GM12878 (cell line): ENCODE results near the gene CEP135. TPM values are rescaled to one million over a fixed set of nuclear protein-coding genes. Genes with fewer than 3 reads are reported as not detected.

ENCODE experiments used
- ATAC-seq: fragments of 200-7000 bp; cut with Tn5 transposase; 3 replicates; pipeline ENCODE4 v1.9.1; 2020; ENCODE audit warnings: mild to moderate bottlenecking, moderate library complexity
- BruUV-seq: library from RNA; stranded (reverse); fragments of 400-500 nt; replicated peaks from 2 replicates; lab custom pipeline; 2021; lab: Mats Ljungman, UMichigan
- CTCF ChIA-PET: fragments of 300-600 bp; sonication (Branson Sonifier 250); formaldehyde crosslinking; extraction: SDS; loops from one replicate; lab custom pipeline; 2021; ENCODE audit warnings: inconsistent platforms; lab: Yijun Ruan, JAX
- POLR2A ChIA-PET: fragments of 350-600 bp; formaldehyde crosslinking; extraction: SDS; loops from one replicate; lab custom pipeline; 2021; ENCODE audit warnings: inconsistent platforms; lab: Charles Lee
- RAD21 ChIA-PET: fragments of 300-600 bp; sonication (Branson Sonifier 250); formaldehyde crosslinking; loops from one replicate; lab custom pipeline; 2023; ENCODE audit warnings: antibody characterized with exemption; ENCODE audit not compliant: unreplicated experiment; lab: Charles Lee
- SMC1A ChIA-PET: fragments of 300-600 bp; sonication (Branson Sonifier 250); formaldehyde crosslinking; loops from one replicate; lab custom pipeline; 2023; ENCODE audit not compliant: unreplicated experiment, uncharacterized antibody; lab: Charles Lee
- DNase-seq: peaks from one replicate; pipeline ENCODE4 v3.0.0-alpha.2; 2011; ENCODE audit warnings: low read depth, low spot score
- FAIRE-seq: peaks from 3 replicates; lab custom pipeline; 2011; peaks lifted over from hg19 to GRCh38; lab: Jason Lieb, UNC
- H2AFZ ChIP-seq: 2 replicates; pipeline ENCODE4 v1.6.0; 2011; ENCODE audit warnings: low read depth, low read length, control low read depth; ENCODE audit not compliant: control insufficient read depth
- H3K27ac ChIP-seq: 2 replicates; pipeline ENCODE4 v1.5.1; 2011; ENCODE audit warnings: control low read depth; ENCODE audit not compliant: control insufficient read depth, insufficient read depth
- H3K27me3 ChIP-seq, 2 experiments: replicated peaks in 1 of 2; 2 replicates each; pipeline versions ENCODE4 v1.6.0 to v1.6.1; 2011; ENCODE audit warnings: low read length in 1 of 2; ENCODE audit not compliant: control insufficient read depth in 2 of 2, insufficient read depth in 2 of 2
- H3K36me3 ChIP-seq, 2 experiments: 2 replicates each; pipeline ENCODE4 v1.5.1; 2011; ENCODE audit warnings: low read length in 1 of 2; ENCODE audit not compliant: control insufficient read depth in 2 of 2, insufficient read depth in 2 of 2
- H3K4me1 ChIP-seq: 2 replicates; pipeline ENCODE4 v1.6.1; 2011; ENCODE audit warnings: mild to moderate bottlenecking, low read length, moderate library complexity, mixed read lengths; ENCODE audit not compliant: control insufficient read depth, insufficient read depth
- H3K4me2 ChIP-seq: 2 replicates; pipeline ENCODE4 v1.6.0; 2011; ENCODE audit warnings: control low read depth; ENCODE audit not compliant: control insufficient read depth, insufficient read depth
- H3K4me3 ChIP-seq: fragments of 200-600 bp; sonication (generic); 2 replicates; pipeline ENCODE4 v1.5.1; 2016
- H3K79me2 ChIP-seq: 2 replicates; pipeline ENCODE4 v1.6.0; 2011; ENCODE audit warnings: low read length; ENCODE audit not compliant: control insufficient read depth, insufficient read depth
- H3K9ac ChIP-seq: 2 replicates; pipeline ENCODE4 v1.8.0; 2011; ENCODE audit warnings: low read length, control low read depth, mixed read lengths; ENCODE audit not compliant: control insufficient read depth, insufficient read depth
- H3K9me3 ChIP-seq: replicated peaks from 3 replicates; pipeline ENCODE4 v1.5.1; 2011; ENCODE audit warnings: mild to moderate bottlenecking, low read length; ENCODE audit not compliant: control insufficient read depth, insufficient read depth
- H4K20me1 ChIP-seq: 2 replicates; pipeline ENCODE4 v1.6.0; 2011; ENCODE audit not compliant: control insufficient read depth, insufficient read depth
- ATF7 ChIP-seq: fragments of 450-650 bp; IDR thresholded peaks from 2 replicates; pipeline ENCODE4 v1.6.1; 2016; ENCODE audit warnings: low read depth, mild to moderate bottlenecking
- BCL11A ChIP-seq: IDR thresholded peaks from 2 replicates; pipeline ENCODE4 v1.6.1; 2011; ENCODE audit warnings: low read depth, low read length
- CREB1 ChIP-seq: IDR thresholded peaks from 2 replicates; pipeline ENCODE4 v1.6.1; 2012; ENCODE audit warnings: low read depth, mild to moderate bottlenecking, inconsistent platforms
- CREM ChIP-seq: IDR thresholded peaks from 2 replicates; pipeline ENCODE4 v1.6.1; 2014; ENCODE audit warnings: antibody characterized with exemption, low read depth
- EED ChIP-seq: sonication (generic); IDR thresholded peaks from 2 replicates; pipeline ENCODE4 v1.6.1; 2016; ENCODE audit warnings: antibody characterized with exemption, low read depth
- EGR1 ChIP-seq, 2 experiments: IDR thresholded peaks; 1 replicate in 1 of 2; 2 replicates in 1 of 2; pipeline ENCODE4 v1.6.1; 2011 to 2012; ENCODE audit warnings: low read depth in 2 of 2, low read length in 2 of 2, borderline replicate concordance in 1 of 2, mild to moderate bottlenecking in 1 of 2, moderate library complexity in 1 of 2
- ETV6 ChIP-seq, 2 experiments: fragments of 450-650 bp in 1 of 2; IDR thresholded peaks in 1 of 2; conservative IDR thresholded peaks in 1 of 2; 2 replicates each; pipeline ENCODE4 v1.6.1; 2014; ENCODE audit warnings: antibody characterized with exemption in 1 of 2, borderline replicate concordance in 1 of 2, low read depth in 1 of 2, mild to moderate bottlenecking in 1 of 2, moderate library complexity in 1 of 2
- IKZF1 ChIP-seq: fragments of 450-650 bp; conservative IDR thresholded peaks from 2 replicates; pipeline ENCODE4 v1.6.1; 2017; ENCODE audit warnings: antibody characterized with exemption, mild to moderate bottlenecking
- IKZF2 ChIP-seq, 2 experiments: fragments of 450-650 bp; IDR thresholded peaks; 2 replicates each; pipeline ENCODE4 v1.6.1; 2017; ENCODE audit warnings: mild to moderate bottlenecking in 2 of 2, moderate library complexity in 2 of 2
- IRF4 ChIP-seq: IDR thresholded peaks from 2 replicates; pipeline ENCODE4 v1.6.1; 2011; ENCODE audit warnings: low read depth, low read length
- JUNB ChIP-seq: IDR thresholded peaks from 2 replicates; pipeline ENCODE4 v1.6.1; 2016; ENCODE audit warnings: antibody characterized with exemption, mild to moderate bottlenecking
- JUND ChIP-seq: IDR thresholded peaks from 2 replicates; pipeline ENCODE4 v1.6.1; 2012; ENCODE audit warnings: low read depth, mild to moderate bottlenecking, low read length, improper control_type of control experiment, moderate library complexity
- NFIC ChIP-seq: IDR thresholded peaks from 2 replicates; pipeline ENCODE4 v1.6.1; 2012; ENCODE audit warnings: low read depth, mild to moderate bottlenecking, inconsistent platforms, low read length, moderate library complexity
- PAX8 ChIP-seq: fragments of 450-650 bp; IDR thresholded peaks from 2 replicates; pipeline ENCODE4 v1.6.1; 2017; ENCODE audit warnings: mild to moderate bottlenecking, moderate library complexity
- RAD21 ChIP-seq: IDR thresholded peaks from 2 replicates; pipeline ENCODE4 v1.6.1; 2011; ENCODE audit warnings: mild to moderate bottlenecking, low read depth, low read length, moderate library complexity; ENCODE audit not compliant: insufficient read depth
- RUNX3 ChIP-seq: IDR thresholded peaks from 2 replicates; pipeline ENCODE4 v1.6.1; 2012; ENCODE audit warnings: low read length, inconsistent platforms
- SMAD1 ChIP-seq: fragments of 450-650 bp; IDR thresholded peaks from 2 replicates; pipeline ENCODE4 v1.6.1; 2018; ENCODE audit warnings: mild to moderate bottlenecking, low read depth; ENCODE audit not compliant: partially characterized antibody
- SMARCA5 ChIP-seq: fragments of 450-650 bp; IDR thresholded peaks from 2 replicates; pipeline ENCODE4 v1.6.1; 2017; ENCODE audit warnings: mild to moderate bottlenecking
- SP1 ChIP-seq: IDR thresholded peaks from one replicate; pipeline ENCODE4 v1.6.1; 2011; ENCODE audit warnings: low read depth, low read length
- TBL1XR1 ChIP-seq: IDR thresholded peaks from 2 replicates; pipeline ENCODE4 v1.6.1; 2012; ENCODE audit warnings: low read depth, low read length, improper control_type of control experiment
- TCF7 ChIP-seq: IDR thresholded peaks from 2 replicates; pipeline ENCODE4 v1.6.1; 2014; ENCODE audit warnings: antibody characterized with exemption, borderline replicate concordance
- YY1 ChIP-seq: IDR thresholded peaks from 2 replicates; pipeline ENCODE4 v1.6.1; 2011; ENCODE audit warnings: low read depth, mild to moderate bottlenecking, low read length
- WGBS: methylation state at CpG from one replicate; pipeline ENCODE4 v1.1.6; 2016; ENCODE audit warnings: low lambda C conversion rate; ENCODE audit not compliant: insufficient replicate concordance, insufficient coverage; ENCODE audit errors: missing lambda C conversion rate; 5-methylcytosine and 5-hydroxymethylcytosine counted together
- in situ Hi-C: fragments of 300-500 bp; cut with MboI; formaldehyde crosslinking; loops from 9 replicates; pipeline ENCODE4 v1.14.3; 2018; ENCODE audit warnings: mixed read lengths
- intact Hi-C: fragments of 100-400 bp; cut with micrococcal nuclease; formaldehyde crosslinking; loops from one replicate; pipeline ENCODE4 v1.14.2; 2022; ENCODE audit not compliant: unreplicated experiment
- polyA plus RNA-seq, 11 experiments: library from polyadenylated mRNA; depleted of rRNA in 4 of 11; unstranded in 6 of 11; stranded (reverse) in 5 of 11; fragments of >200 nt; fragmentation: Nextera tagmentation in 4 of 11; fragmentation: Illumina TruSeq in 1 of 11; extraction: Ambion mirVana in 4 of 11; extraction: Trizol in 1 of 11; gene quantifications; 1 replicate in 1 of 11; 2 replicates in 10 of 11; pipeline versions ENCODE4 v1.2.1 to v1.2.3, GENCODE V29; 2011 to 2016; ENCODE audit warnings: inconsistent platforms in 2 of 11, missing spikeins in 2 of 11, low read depth in 1 of 11
- total RNA-seq, 4 experiments: library from RNA; depleted of rRNA in 3 of 4; stranded (reverse); fragments of >200 nt in 3 of 4; fragmentation: Illumina TruSeq in 1 of 4; extraction: Trizol in 1 of 4; gene quantifications; 2 replicates each; pipeline versions ENCODE4 v1.2.1 to v1.2.3, GENCODE V29; 2013 to 2021

The CEP135 gene
- total and polyA plus RNA-seq, 10 of the 15 experiments (the other 5 are each of a cell fraction or from before 2014, with no cell fraction given), result 2.9 to 13.6 (median 10.1) TPM

- no peaks in the 10 kb centered on the region; a peak in 2 of 4 replicates for H3K36me3 ChIP-seq
- H3K4me1 ChIP-seq, result peaks cover 10% of the 10 kb centered on the region
- TF ChIP-seq CREM, result peak; percentile 31; the same call in 1 of the 2 replicates
- peak; percentile 25; the same call in 1 of the 2 replicates for TF ChIP-seq BCL11A
- peak in 1 of 2 experiments; percentile 56; a peak in 1 of 4 replicates for TF ChIP-seq IKZF2 (IDR thresholded peaks at IDR 0.05)
- TF ChIP-seq EED, result peak; percentile 31; the same call in 1 of the 2 replicates
- 0 out of 2 replicates have a peak, but pooled peaks have one; percentile 23 for TF ChIP-seq SMARCA5
- TF ChIP-seq TBL1XR1, result no peak
- peak; percentile 90 for TF ChIP-seq TCF7
- peak; percentile 44; the same call in 1 of the 2 replicates for TF ChIP-seq ATF7
- peak; percentile 84 for TF ChIP-seq IRF4
- TF ChIP-seq EGR1 (IDR thresholded peaks at IDR 0.05; ENCODE audit: borderline replicate concordance in 1 of 2, low read depth in 2 of 2, low read length in 2 of 2), result no peak
- peak; percentile 72 for TF ChIP-seq IKZF1
- peak in 1 of 2 experiments; percentile 96; a peak in 2 of 4 replicates for TF ChIP-seq ETV6 (conservative IDR thresholded peaks at IDR 0.05 in 1 of 2, IDR thresholded peaks at IDR 0.05 in 1 of 2; ENCODE audit: borderline replicate concordance in 1 of 2, low read depth in 1 of 2)
- TF ChIP-seq RAD21, result 0 out of 2 replicates have a peak, but pooled peaks have one; percentile 0
- peak; percentile 95 for TF ChIP-seq JUNB
- peak; percentile 28; the same call in 1 of the 2 replicates for TF ChIP-seq CREB1
- TF ChIP-seq YY1, result no peak
- TF ChIP-seq SMAD1, result no peak
- TF ChIP-seq SP1, result no peak
- TF ChIP-seq NFIC, result peak; percentile 54; the same call in 1 of the 2 replicates
- no peak for TF ChIP-seq PAX8
- peak; percentile 71 for TF ChIP-seq RUNX3
- TF ChIP-seq JUND, result 0 out of 2 replicates have a peak, but pooled peaks have one; percentile 45
- TF ChIP-seq, all 136 proteins: peak for 16
- RAD21 ChIA-PET, result interaction anchor here (1.2 to 6.4 kb wide), 6 partner anchors 11 to 306 kb away, joined by 4 to 72 read pairs (median 5); partner anchors contain the start of gene CEP135
- FAIRE-seq (peak; percentile 91), ATAC-seq (peak; percentile 88), DNase-seq (peak; percentile 31)
- whole genome bisulfite sequencing, result 19% methylated on average over 3 of the region's 3 CpGs
- H3K4me2 ChIP-seq, result peak overlapping the region; percentile 46; the same call in 1 of the 2 replicates
- no peak overlapping the region for H3K4me3 ChIP-seq
- in situ Hi-C loops, result no loop called here
- H3K9ac ChIP-seq, result no peak overlapping the region
- no TSS peak for BruUV-seq
- H3K27ac ChIP-seq, result peak overlapping the region; percentile 9; the same call in 1 of the 2 replicates
- POLR2A ChIA-PET, result interaction anchor here (0.8 to 1.5 kb wide), 2 partner anchors 13 to 14 kb away, joined by 4 read pairs; no protein-coding TSS in a partner anchor
- H2AFZ ChIP-seq, result no peak overlapping the region
- CTCF ChIA-PET, result interaction anchor here (1.1 to 2.4 kb wide), 7 partner anchors 10 to 57 kb away, joined by 3 to 10 read pairs (median 7); partner anchors contain the start of gene CEP135
- no peaks in the 10 kb centered on the region for H3K9me3 ChIP-seq
- SMC1A ChIA-PET, result interaction anchor here (0.8 to 6.0 kb wide), 14 partner anchors 10 to 57 kb away, joined by 3 to 54 read pairs (median 4); partner anchors contain the start of gene CEP135
- intact Hi-C loops, result loop anchor here (5.0 kb wide), 1 partner anchor 47 kb away; the partner anchor contains the start of gene CEP135
- H4K20me1 ChIP-seq, result no peaks in the 10 kb centered on the region
- no peaks in the 10 kb centered on the region for H3K27me3 ChIP-seq
- no peaks in the 10 kb centered on the region for H3K79me2 ChIP-seq
Measured at GRCh38 chr4:55993994-55994663, 45.4 kb downstream of the CEP135 start.
